ENCODE measurements around the gene BIRC7.
"Not testable (repeated sequence)": the region's sequence is repeated elsewhere in the genome, so short reads cannot be mapped to it uniquely, and the experiment has no call there.

BIRC7 gene

DNA sequence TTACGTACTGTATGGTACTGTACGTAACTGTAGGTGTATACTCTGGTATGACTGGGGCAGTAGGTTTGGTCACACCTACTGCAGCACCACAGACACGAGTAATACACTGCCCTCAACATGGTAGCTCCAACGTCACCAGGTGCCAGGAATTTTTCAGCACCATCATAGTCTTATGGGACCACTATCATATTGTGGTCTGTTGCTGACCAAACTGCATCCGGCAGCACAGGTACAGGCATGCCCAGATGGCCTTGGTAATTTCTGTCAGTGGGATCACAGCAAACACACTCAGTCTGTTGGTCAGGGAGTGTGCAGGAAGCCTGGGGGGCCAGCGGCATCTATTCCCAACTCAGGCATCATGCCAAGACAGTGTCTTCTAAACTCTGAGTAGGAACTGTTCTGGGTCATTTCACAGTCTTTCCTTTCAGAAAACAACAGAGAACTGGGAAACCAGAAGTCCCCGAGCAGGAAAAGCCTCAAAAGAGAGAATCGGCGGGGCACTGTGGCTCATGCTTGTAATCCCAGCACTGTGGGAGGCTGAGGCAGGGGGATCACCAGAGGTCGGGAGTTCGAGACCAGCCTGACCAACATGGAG lies 25.6 kb upstream of the BIRC7 start:
- no peak for DNase-seq

DNA sequence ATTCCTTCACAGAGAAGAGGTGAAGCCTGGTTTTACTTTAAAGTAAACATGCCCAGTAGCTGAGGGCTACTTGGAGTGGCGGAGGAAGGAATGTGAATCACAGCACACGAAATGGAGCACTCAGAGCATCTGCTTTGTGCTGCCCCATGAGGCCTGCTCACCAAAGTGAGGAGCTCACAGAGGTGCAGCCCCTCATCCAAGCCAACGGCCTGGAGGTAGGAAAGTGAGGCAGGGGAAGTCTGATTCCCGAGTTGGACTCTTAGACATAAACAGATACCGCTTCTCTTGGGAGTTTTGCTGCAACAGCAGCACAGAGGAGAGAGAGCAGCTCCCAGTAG lies 23.3 kb upstream of the BIRC7 start:
- no peak for DNase-seq

DNA sequence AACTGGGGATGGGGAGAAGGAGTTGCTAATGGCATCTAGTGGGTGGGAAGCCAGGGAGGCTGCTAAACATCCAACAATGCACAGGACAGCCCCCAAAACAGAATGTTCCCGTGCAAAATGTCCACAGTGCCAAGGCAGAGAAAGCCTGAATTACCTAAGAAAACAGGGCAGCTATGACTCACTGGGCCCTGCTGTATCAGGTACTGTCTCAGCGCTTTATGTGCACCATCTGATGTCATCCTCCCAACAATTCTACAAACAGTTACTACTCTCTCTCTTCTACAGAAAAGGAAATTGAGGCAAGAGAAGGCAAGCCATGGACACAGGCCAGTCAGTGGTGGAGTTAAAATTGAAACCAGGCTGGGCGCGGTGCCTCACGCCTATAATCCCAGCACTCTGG lies 22.9 kb upstream of the BIRC7 start:
- DNase-seq, result no peak

- no peak for DNase-seq
Observed at GRCh38 chr20:63214514-63214913, 21.2 kb upstream of the BIRC7 start.

GRCh38 chr20:63215101-63216040 lies 20.3 kb upstream of the BIRC7 start:
- DNase-seq, result peak; percentile 15

GRCh38 chr20:63216041-63216848 lies 19.5 kb upstream of the BIRC7 start, which contains the start of gene YTHDF1:
Gene YTHDF1 (minus strand): TSS chr20:63216131. CDS start chr20:63215892, 239 bp downstream.
- DNase-seq, result peak; percentile 91

DNA sequence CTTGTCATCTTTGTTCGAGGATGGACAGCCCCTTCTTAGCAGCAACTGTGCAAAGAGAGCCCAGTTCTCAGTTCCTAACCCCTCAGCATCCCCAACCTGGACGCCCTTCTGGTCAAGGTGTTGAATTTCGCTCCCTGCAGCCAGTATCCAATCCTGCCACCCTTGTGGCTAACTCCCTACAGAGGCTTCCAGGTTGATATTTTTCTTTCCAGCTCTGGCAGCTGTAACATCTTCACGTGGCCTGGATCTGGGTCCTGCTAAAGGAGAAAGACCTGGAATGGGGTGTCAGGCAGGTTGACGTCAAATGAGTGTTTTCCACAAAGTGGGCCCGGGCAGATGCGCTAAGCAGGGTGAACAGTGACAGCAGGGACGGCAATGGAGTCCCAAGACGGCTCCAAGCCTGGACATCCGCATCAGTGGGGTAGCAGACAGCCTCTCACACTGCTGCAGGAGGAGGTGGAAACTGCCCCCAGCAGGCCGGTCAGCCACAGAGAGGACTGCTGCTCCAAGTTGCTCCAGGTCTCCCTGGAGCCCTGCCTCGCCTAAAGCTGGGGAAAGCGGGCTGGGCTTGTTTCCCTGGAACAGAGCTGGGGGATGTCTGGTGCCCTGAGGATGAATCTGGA lies 18.7 kb upstream of the BIRC7 start:
- DNase-seq, result no peak

DNA sequence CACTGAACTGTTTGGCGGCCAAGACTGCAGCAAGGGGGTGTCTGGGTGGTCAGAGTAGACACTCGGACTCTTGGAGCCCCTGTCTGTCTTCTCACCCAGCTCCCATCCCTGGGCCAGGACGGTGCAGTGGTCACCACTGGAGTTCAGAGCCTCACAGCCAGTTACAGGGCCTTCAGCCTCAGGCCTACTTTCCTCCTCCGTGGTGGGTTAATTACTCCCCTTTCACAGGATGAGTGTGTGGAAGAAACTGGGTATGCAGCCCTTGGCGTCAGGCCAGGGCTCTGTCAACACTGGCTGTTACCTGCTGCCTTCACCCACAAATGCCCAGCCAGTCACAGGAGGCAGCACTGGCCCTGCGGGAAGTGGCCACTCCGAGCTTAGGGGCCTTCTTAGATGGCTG lies 18.0 kb upstream of the BIRC7 start:
- DNase-seq, result no peak

DNA sequence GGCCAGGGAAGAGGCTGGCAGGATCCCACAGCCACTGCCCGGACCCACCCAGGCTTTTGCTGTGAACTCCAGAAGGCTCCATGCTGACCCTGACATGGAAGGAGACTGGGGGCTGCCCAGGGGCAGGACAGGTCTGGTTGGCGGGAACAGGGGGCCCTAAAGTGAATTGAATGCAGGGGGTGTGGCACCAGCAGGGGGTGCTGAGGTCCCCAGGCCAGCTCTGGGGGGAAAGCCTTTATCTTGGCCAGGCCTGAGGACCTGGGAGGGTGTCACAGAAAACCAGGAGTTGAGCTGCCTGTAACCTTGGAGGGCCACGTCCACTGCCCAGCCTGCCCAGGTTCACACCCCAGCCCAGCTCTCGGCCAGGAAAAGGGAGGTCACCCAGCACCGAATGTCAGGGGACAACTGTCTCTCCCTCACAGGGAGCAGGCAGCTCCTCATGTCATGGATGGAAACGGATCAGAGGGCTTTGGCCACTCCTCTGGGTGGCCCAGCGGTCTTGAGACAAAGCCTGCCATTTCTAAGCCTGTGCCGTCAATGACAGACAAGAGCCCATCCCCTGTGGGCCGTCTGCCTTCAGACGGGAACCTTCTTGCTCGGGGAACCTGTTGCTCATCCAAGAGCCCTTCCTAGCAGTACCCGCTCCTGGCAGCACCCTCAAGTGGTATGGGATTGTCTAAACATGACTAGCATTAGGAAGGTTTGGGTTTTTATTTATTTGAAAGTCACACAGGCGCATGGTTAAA lies 16.8 kb upstream of the BIRC7 start:
- no peak for DNase-seq

DNA sequence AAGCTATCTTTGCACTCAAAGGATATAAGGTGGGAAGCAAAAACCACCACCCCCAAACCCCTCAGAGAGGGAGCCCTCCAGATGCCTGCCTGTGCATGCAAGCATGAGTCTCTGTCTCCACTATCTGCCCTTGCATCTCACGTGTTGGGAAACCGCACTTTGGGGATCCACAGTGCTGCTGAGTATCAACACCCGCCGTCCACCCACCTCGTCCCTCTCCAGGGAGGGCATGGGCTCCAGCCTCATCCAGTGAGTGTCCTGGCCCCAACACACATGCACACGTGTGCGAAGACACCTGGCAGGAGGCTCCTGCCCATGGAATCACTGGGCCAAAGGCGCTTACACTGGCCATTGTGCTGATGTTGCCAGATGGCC lies 16.3 kb upstream of the BIRC7 start:
- DNase-seq, result no peak

- no peak for DNase-seq
Observed at GRCh38 chr20:63219866-63220521, 15.7 kb upstream of the BIRC7 start.

DNA sequence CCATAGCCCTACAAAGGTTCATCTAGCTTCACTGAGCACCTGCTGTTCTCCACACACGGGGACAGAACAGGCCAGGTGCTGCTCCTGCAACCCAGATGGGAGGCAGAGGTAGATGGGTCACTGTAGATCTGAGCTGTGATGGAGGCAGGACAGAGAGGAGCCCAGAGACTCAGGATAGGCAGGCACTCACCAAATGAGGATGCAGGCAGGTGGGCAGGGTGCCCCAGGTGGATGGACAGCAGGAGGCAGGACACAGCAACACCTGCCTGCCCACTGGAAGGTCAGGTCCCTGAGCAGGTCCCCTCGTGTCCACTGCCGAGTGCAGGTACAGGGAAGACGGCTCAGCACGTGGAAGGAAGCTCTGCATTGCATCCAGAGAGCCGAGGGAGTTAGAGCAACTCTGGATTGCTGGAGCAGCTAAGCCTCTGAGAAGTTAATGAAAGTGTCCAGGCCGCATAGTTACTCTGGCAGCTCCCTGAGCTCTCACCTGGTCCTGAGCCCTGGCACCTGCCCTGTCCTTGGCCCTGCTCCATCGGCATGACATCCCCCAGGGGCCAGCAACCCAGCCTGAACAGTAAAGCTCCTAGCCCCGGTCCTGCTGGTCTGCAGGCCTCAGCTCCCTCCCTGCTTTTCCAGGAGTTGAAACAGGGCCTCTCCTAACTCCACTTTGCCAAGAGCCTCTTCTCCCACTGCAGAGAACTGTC lies 14.9 kb upstream of the BIRC7 start:
- DNase-seq, result no peak

GRCh38 chr20:63221400-63222053 lies 14.2 kb upstream of the BIRC7 start:
- DNase-seq, result not testable (repeated sequence)

GRCh38 chr20:63222541-63222940 lies 13.2 kb upstream of the BIRC7 start:
- no peak for DNase-seq

DNA sequence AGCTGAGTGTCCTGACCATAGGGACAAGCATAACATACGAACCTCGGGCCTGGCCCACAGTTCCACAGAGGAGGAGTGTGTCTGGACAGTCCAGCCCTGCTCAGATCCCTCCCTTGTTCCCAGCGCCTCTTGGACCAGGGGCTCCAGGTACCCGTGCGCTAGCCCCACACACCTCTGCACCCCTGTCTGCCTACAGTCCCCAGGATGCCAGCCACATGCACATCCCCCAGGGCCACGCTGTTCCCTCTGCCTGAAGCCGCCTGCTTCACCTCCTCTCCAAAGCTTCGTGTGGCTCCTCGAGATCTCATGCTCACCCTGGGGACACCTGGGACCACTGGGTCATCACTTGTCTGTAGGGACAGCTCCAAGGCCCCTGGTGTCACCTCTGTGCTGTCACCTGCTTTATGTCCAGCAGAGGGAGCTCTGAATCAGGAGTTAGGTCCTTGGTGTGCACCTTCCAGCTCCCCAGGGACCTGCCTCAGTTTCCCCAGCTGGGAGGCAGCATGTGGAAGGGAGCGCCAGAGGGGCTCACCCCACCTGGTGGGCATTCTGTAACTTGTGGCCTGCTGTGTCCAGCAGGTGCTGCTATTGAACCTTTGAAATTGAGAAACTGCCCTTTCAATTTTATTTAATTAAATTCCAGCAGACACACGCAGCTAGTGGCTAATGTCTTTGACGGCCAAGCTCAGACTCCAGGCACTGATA lies 12.4 kb upstream of the BIRC7 start:
- peak; percentile 14 for DNase-seq

DNA sequence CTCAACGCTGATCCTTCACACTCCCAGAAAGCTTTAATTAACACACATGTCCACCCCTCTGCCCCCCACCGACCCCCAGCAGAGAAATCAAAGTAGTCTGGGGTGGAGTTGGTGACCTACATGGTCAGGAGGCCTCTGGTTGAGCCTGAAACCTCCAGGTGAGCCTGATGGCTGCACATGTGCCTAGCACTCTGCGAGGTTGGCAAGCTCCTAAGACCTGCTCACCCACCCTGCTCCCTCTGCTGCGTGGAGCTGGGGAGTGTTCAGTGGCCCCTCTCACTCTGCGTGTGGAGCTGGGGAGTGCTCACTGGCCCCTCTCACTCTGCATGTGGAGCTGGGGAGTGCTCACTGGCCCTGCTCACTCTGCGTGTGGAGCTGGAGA lies 11.9 kb upstream of the BIRC7 start:
- no peak for DNase-seq

GRCh38 chr20:63224412-63225081 lies 11.2 kb upstream of the BIRC7 start:
- no peak for DNase-seq

- no peak for DNase-seq
Observed at GRCh38 chr20:63225082-63225454, 10.6 kb upstream of the BIRC7 start.

All from MV-4-11 (cell line).